ENCODE measurements around the gene UBC.
A peak's percentile ranks its signal among the peaks of the same experiment; 100 is the strongest.

The UBC gene

DNA sequence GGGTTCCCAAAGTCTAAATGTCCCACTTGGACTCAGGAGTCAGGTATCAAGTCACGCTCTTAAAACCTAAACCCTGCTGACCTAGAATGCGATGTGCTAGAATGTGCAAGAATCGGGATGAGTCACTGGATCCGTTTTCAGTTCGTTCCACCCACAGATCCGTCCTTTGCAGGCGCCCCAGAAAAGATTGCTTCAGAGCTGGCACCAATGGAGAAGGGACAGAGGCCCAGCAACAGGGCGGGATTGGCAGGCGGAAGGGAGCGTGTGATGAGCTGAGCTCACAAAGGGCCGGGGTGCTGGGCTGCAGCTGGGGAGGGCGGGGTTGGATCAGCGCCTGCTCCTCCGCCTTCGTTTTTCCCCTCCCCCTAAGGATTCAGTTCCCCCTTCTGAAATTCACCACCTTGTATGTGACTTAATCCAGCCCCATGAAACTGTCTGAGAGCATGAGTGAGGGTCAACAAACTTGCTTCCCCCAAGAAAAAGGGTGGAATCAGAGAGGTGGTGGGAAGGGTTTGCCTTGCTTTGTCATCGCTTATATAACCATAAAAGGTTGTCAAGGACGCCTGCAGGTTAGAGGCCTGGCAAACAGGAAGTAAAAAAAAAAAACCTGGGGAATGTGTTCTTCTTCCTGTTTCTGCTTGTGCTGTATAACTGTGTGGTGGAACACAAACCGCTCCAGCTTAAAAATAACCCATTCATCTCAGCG lies 2.8 kb upstream of the UBC start (continued):
- TF ChIP-seq ZNF138 (tag by site-specific recombination; IDR thresholded peaks at IDR 0.05; ENCODE audit: borderline replicate concordance) (no peak), ZNF555 (tag by site-specific recombination; conservative IDR thresholded peaks at IDR 0.05) (no peak), SP3 (tag by site-specific recombination; IDR thresholded peaks at IDR 0.05) (peak; percentile 84), KLF9 (tag by site-specific recombination; IDR thresholded peaks at IDR 0.05; ENCODE audit: low read depth) (peak; percentile 77), SALL2 (tag by site-specific recombination; IDR thresholded peaks at IDR 0.05; ENCODE audit: borderline replicate concordance) (no peak), YY2 (tag by site-specific recombination; IDR thresholded peaks at IDR 0.05) (peak; percentile 61; the same call in 1 of the 2 replicates), ZNF768 (tag by site-specific recombination; IDR thresholded peaks at IDR 0.05) (peak; percentile 37; the same call in 1 of the 2 replicates), ZNF140 (tag by site-specific recombination; IDR thresholded peaks at IDR 0.05) (no peak), ZNF24 (tag by site-specific recombination; IDR thresholded peaks at IDR 0.05) (peak; percentile 74), ZNF23 (tag by site-specific recombination; IDR thresholded peaks at IDR 0.05; ENCODE audit: borderline replicate concordance) (no peak), TCF7L2 (IDR thresholded peaks at IDR 0.05; ENCODE audit: borderline replicate concordance, low read depth, low read length) (no peak), ZNF776 (tag by site-specific recombination; IDR thresholded peaks at IDR 0.05; ENCODE audit: borderline replicate concordance) (no peak), ZNF514 (tag by site-specific recombination; IDR thresholded peaks at IDR 0.05) (no peak)
- TF ChIP-seq, protein P1, sequence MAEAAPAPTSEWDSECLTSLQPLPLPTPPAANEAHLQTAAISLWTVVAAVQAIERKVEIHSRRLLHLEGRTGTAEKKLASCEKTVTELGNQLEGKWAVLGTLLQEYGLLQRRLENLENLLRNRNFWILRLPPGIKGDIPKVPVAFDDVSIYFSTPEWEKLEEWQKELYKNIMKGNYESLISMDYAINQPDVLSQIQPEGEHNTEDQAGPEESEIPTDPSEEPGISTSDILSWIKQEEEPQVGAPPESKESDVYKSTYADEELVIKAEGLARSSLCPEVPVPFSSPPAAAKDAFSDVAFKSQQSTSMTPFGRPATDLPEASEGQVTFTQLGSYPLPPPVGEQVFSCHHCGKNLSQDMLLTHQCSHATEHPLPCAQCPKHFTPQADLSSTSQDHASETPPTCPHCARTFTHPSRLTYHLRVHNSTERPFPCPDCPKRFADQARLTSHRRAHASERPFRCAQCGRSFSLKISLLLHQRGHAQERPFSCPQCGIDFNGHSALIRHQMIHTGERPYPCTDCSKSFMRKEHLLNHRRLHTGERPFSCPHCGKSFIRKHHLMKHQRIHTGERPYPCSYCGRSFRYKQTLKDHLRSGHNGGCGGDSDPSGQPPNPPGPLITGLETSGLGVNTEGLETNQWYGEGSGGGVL (tag by site-specific recombination; IDR thresholded peaks at IDR 0.05), result peak; percentile 89
- TF ChIP-seq, protein P2, sequence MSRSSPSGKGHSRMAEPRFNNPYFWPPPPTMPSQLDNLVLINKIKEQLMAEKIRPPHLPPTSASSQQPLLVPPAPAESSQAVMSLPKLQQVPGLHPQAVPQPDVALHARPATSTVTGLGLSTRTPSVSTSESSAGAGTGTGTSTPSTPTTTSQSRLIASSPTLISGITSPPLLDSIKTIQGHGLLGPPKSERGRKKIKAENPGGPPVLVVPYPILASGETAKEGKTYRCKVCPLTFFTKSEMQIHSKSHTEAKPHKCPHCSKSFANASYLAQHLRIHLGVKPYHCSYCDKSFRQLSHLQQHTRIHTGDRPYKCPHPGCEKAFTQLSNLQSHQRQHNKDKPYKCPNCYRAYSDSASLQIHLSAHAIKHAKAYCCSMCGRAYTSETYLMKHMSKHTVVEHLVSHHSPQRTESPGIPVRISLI (tag by site-specific recombination; IDR thresholded peaks at IDR 0.05), result peak; percentile 78
- TF ChIP-seq, protein P3, sequence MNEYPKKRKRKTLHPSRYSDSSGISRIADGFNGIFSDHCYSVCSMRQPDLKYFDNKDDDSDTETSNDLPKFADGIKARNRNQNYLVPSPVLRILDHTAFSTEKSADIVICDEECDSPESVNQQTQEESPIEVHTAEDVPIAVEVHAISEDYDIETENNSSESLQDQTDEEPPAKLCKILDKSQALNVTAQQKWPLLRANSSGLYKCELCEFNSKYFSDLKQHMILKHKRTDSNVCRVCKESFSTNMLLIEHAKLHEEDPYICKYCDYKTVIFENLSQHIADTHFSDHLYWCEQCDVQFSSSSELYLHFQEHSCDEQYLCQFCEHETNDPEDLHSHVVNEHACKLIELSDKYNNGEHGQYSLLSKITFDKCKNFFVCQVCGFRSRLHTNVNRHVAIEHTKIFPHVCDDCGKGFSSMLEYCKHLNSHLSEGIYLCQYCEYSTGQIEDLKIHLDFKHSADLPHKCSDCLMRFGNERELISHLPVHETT (tag by site-specific recombination; IDR thresholded peaks at IDR 0.05), result peak; percentile 82

DNA sequence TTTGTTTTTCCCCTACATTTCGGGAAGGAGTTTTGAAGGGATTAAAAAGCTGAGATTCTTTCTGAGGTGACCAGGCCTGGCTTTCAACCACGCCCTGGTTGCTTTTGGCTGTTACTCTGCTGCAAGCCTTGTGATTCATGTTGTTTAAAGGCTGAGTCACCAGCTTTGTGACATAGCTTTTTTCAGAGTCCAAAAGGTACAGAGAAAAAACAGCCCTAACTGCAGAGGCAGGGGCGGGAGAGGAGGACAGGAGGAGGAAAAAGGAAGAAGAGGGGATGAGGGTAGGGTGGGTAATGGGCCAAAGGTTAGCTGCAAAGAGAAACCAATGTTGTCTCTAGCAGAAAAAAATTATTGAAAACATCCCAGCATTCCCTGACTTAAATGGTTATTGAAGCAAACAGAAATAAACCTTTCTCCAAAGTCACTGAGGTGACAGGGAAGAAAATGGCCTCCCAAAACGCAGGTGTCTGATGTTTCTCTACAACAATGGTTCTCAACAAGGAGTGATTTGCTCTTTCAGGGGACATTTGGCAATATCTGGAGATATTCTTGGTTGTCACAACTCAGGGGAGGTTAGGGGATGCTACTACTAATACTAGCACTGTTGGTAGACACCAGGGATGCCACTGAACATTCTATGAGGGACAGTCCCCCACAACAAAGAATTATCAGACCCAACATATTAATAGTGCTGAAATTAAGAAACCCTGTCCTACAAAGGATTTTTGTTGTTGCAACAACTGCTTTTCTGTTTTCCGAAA lies 2.1 kb upstream of the UBC start:
- H3K36me3 ChIP-seq (ENCODE audit: control insufficient read depth in 2 of 2, insufficient read depth in 1 of 2, low read length in 2 of 2), result peaks cover 0 to 23% of the 10 kb centered on the region in 2 experiments; a peak in 1 of 3 replicates
- H3K4me1 ChIP-seq (ENCODE audit: control insufficient read depth, insufficient read depth, low read length), result peaks cover 24% of the 10 kb centered on the region
- POLR2A ChIA-PET, result interaction anchor here (0.8 to 2.4 kb wide), 8 partner anchors 10 to 944 kb away, joined by 3 to 25 read pairs (median 6); partner anchors contain the start of genes BRI3BP, CCDC92 and ZNF664
- H3K4me3 ChIP-seq (ENCODE audit: low read depth, low read length), result no peak overlapping the region
- CTCF ChIA-PET, result interaction anchor here (0.5 to 1.9 kb wide), 5 partner anchors 10 to 753 kb away, joined by 3 to 10 read pairs (median 4); no protein-coding TSS in a partner anchor
- peak overlapping the region; percentile 77 for H3K27ac ChIP-seq (ENCODE audit: extremely low read depth, low read depth, low read length)
- H3K9me3 ChIP-seq (ENCODE audit: control insufficient read depth, insufficient read depth, low read depth, low read length), result no peaks in the 10 kb centered on the region
- peak; percentile 46; the same call in 1 of the 2 replicates for TF ChIP-seq ZNF600 (tag by site-specific recombination; IDR thresholded peaks at IDR 0.05)
- TF ChIP-seq, protein P4, sequence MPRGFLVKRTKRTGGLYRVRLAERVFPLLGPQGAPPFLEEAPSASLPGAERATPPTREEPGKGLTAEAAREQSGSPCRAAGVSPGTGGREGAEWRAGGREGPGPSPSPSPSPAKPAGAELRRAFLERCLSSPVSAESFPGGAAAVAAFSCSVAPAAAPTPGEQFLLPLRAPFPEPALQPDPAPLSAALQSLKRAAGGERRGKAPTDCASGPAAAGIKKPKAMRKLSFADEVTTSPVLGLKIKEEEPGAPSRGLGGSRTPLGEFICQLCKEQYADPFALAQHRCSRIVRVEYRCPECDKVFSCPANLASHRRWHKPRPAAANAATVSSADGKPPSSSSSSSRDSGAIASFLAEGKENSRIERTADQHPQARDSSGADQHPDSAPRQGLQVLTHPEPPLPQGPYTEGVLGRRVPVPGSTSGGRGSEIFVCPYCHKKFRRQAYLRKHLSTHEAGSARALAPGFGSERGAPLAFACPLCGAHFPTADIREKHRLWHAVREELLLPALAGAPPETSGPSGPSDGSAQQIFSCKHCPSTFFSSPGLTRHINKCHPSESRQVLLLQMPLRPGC (tag by site-specific recombination; IDR thresholded peaks at IDR 0.05), result peak; percentile 49
- TF ChIP-seq ZNF341 (tag by site-specific recombination; IDR thresholded peaks at IDR 0.05; ENCODE audit: low read depth), result 0 out of 2 replicates have a peak, but pooled peaks have one; percentile 13
- TF ChIP-seq, protein P5, sequence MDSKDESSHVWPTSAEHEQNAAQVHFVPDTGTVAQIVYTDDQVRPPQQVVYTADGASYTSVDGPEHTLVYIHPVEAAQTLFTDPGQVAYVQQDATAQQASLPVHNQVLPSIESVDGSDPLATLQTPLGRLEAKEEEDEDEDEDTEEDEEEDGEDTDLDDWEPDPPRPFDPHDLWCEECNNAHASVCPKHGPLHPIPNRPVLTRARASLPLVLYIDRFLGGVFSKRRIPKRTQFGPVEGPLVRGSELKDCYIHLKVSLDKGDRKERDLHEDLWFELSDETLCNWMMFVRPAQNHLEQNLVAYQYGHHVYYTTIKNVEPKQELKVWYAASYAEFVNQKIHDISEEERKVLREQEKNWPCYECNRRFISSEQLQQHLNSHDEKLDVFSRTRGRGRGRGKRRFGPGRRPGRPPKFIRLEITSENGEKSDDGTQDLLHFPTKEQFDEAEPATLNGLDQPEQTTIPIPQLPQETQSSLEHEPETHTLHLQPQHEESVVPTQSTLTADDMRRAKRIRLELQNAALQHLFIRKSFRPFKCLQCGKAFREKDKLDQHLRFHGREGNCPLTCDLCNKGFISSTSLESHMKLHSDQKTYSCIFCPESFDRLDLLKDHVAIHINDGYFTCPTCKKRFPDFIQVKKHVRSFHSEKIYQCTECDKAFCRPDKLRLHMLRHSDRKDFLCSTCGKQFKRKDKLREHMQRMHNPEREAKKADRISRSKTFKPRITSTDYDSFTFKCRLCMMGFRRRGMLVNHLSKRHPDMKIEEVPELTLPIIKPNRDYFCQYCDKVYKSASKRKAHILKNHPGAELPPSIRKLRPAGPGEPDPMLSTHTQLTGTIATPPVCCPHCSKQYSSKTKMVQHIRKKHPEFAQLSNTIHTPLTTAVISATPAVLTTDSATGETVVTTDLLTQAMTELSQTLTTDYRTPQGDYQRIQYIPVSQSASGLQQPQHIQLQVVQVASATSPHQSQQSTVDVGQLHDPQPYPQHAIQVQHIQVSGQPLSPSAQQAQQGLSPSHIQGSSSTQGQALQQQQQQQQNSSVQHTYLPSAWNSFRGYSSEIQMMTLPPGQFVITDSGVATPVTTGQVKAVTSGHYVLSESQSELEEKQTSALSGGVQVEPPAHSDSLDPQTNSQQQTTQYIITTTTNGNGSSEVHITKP (tag by site-specific recombination; IDR thresholded peaks at IDR 0.05), result no peak
- peak; percentile 65 for TF ChIP-seq ZNF629 (tag by site-specific recombination; IDR thresholded peaks at IDR 0.05)
- TF ChIP-seq SP7 (tag by site-specific recombination; IDR thresholded peaks at IDR 0.05), result peak; percentile 73
- TF ChIP-seq KLF1 (tag by site-specific recombination; IDR thresholded peaks at IDR 0.05), result peak; percentile 46; the same call in 1 of the 2 replicates
- TF ChIP-seq ZNF335 (tag by site-specific recombination; conservative IDR thresholded peaks at IDR 0.05), result peak; percentile 41
- TF ChIP-seq ZNF133 (tag by site-specific recombination; IDR thresholded peaks at IDR 0.05), result no peak

Data from HEK293 (cell line).